ENCODE measurements around the gene KLLN. TPM values are rescaled to one million over a fixed set of nuclear protein-coding genes. Genes with fewer than 3 reads are reported as not detected.

Gene KLLN
- total RNA-seq, 1 experiment from 2014 or later: 1.4 TPM

DNA sequence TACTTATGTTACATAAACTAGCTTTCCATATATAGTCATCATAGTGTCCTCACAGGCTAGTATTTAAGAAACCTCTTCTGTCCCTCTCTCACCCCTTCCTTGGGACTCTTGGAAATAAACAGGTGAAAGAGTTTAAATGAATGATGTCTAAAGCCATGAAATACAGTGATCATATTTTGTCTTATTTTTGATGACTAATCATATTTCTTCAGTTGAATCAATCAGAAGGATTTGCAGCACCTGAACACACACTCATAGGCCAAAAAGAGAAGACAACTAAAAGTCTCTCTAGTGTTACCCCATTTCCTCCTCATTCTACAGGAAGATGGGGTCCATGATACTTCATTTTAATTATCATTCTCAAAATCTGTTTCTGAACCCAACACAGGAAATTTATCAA lies 36.7 kb downstream of the KLLN start:
- Histone ChIP-seq H4K20me1 (ENCODE audit: insufficient read depth) (no peaks in the 10 kb centered on the region), H3K27me3 (ENCODE audit: insufficient read depth, low read length) (no peaks in the 10 kb centered on the region), H2AFZ (ENCODE audit: low read depth, low read length, poor library complexity, severe bottlenecking) (no peak overlapping the region), H3K36me3 (ENCODE audit: control insufficient read depth in 1 of 2, insufficient read depth in 2 of 2, low read length in 2 of 2) (no peaks in the 10 kb centered on the region), H3K4me2 (ENCODE audit: low read length) (no peak overlapping the region), H3K4me1 (ENCODE audit: control insufficient read depth in 1 of 2, insufficient read depth in 2 of 2, low read length in 2 of 2) (no peaks in the 10 kb centered on the region), H3K9me2 (ENCODE audit: insufficient read depth) (no peaks in the 10 kb centered on the region), H3K4me3 (replicated peaks in 1 of 2; ENCODE audit: low read depth in 1 of 2, low read length in 2 of 2) (no peak overlapping the region), H3K9me3 (ENCODE audit: control insufficient read depth in 1 of 2, insufficient read depth in 1 of 2, low read depth in 1 of 2, low read length in 2 of 2) (no peaks in the 10 kb centered on the region), H3K79me2 (ENCODE audit: insufficient read depth, low read length) (no peaks in the 10 kb centered on the region), H3K27ac (ENCODE audit: low read depth, low read length) (no peak overlapping the region), H3K9ac (ENCODE audit: low read length) (no peak overlapping the region)
- ATAC-seq (no peak), DNase-seq (ENCODE audit: low read depth, low spot score) (no peak)
- intact Hi-C loops (cut with micrococcal nuclease): no loop called here
- ChIA-PET CTCF (no interaction called here), RAD21 (ENCODE audit: low non-redundant PET in 1 of 2, low total read pairs in 2 of 2, uncharacterized antibody in 2 of 2, unreplicated experiment in 2 of 2) (no interaction called here), POLR2A (interaction anchor here (1.3 kb wide), 1 partner anchor 9 kb away, joined by 4 read pairs; the partner anchor contains the start of gene ATAD1)
- BruUV-seq (replicated peaks): no TSS peak
- TF ChIP-seq POLR2AphosphoS5 (IDR thresholded peaks at IDR 0.05; ENCODE audit: low read depth, low read length) (no peak), RAD21 (IDR thresholded peaks at IDR 0.05; ENCODE audit: low read depth) (no peak), ZFX (IDR thresholded peaks at IDR 0.05) (no peak)

- Histone ChIP-seq H3K9ac (ENCODE audit: low read length) (no peak overlapping the region), H3K79me2 (ENCODE audit: insufficient read depth, low read length) (peaks cover 38% of the 10 kb centered on the region), H3K36me3 (ENCODE audit: control insufficient read depth in 1 of 2, insufficient read depth in 2 of 2, low read length in 2 of 2) (no peaks in the 10 kb centered on the region), H3K9me2 (ENCODE audit: insufficient read depth) (no peaks in the 10 kb centered on the region), H3K27ac (ENCODE audit: low read depth, low read length) (no peak overlapping the region), H3K4me3 (replicated peaks in 1 of 2; ENCODE audit: low read depth in 1 of 2, low read length in 2 of 2) (peak overlapping the region in 1 of 2 experiments; percentile 83; a peak in 2 of 4 replicates), H4K20me1 (ENCODE audit: insufficient read depth) (peaks cover 14% of the 10 kb centered on the region; the same call in 1 of the 2 replicates), H3K4me1 (ENCODE audit: control insufficient read depth in 1 of 2, insufficient read depth in 2 of 2, low read length in 2 of 2) (peaks cover 7 to 22% of the 10 kb centered on the region in 2 experiments), H3K4me2 (ENCODE audit: low read length) (peak overlapping the region; percentile 98), H3K9me3 (ENCODE audit: control insufficient read depth in 1 of 2, insufficient read depth in 1 of 2, low read depth in 1 of 2, low read length in 2 of 2) (no peaks in the 10 kb centered on the region), H2AFZ (ENCODE audit: low read depth, low read length, poor library complexity, severe bottlenecking) (no peak overlapping the region), H3K27me3 (ENCODE audit: insufficient read depth, low read length) (no peaks in the 10 kb centered on the region)
- no peak for DNase-seq (ENCODE audit: low read depth, low spot score)
- ChIA-PET RAD21 (ENCODE audit: low non-redundant PET in 1 of 2, low total read pairs in 2 of 2, uncharacterized antibody in 2 of 2, unreplicated experiment in 2 of 2) (no interaction called here), CTCF (no interaction called here), POLR2A (interaction anchor here (0.6 kb wide), 1 partner anchor 15 kb away, joined by 3 read pairs; no protein-coding TSS in a partner anchor)
- no TSS peak for BruUV-seq (replicated peaks)
- TF ChIP-seq CBX3 (IDR thresholded peaks at IDR 0.05; ENCODE audit: low read depth) (no peak), SRF (IDR thresholded peaks at IDR 0.05; ENCODE audit: low read depth) (no peak), POLR2A (IDR thresholded peaks at IDR 0.05; ENCODE audit: borderline replicate concordance, extremely low read depth, insufficient read depth, insufficient read length) (no peak), EGR1 (IDR thresholded peaks at IDR 0.05; ENCODE audit: low read depth) (no peak)
- intact Hi-C loops (cut with micrococcal nuclease): loop anchor here (2.0 kb wide), 1 partner anchor 44 kb away; the partner anchor contains the start of genes KLLN and PTEN
- no peak for ATAC-seq
Observed at GRCh38 chr10:87819289-87819585, 44.1 kb downstream of the KLLN start.

Data from HCT116 (cell line).